HEK293 (cell line): ENCODE results near the gene TMEM187.
A peak's percentile ranks its signal among the peaks of the same experiment; 100 is the strongest.

ENCODE experiments used
- CTCF ChIA-PET: fragments of 350-600 bp; formaldehyde crosslinking; extraction: SDS; loops from one replicate; lab custom pipeline; 2021; ENCODE audit warnings: antibody characterized with exemption; lab: Yijun Ruan, JAX
- POLR2A ChIA-PET: fragments of 300-600 bp; formaldehyde crosslinking; extraction: SDS; loops from one replicate; lab custom pipeline; 2020; ENCODE audit warnings: antibody characterized with exemption, inconsistent platforms; lab: Yijun Ruan, JAX
- H3K27ac ChIP-seq: fragments of 200-500 bp; sonication (Bioruptor generic); 2 replicates; pipeline ENCODE4 v1.5.1; 2014; ENCODE audit warnings: low read depth, low read length, control low read depth, inconsistent platforms; ENCODE audit errors: extremely low read depth
- H3K36me3 ChIP-seq, 2 experiments: fragments of 200-500 bp in 1 of 2; sonication (Bioruptor generic) in 1 of 2; 1 replicate in 1 of 2; 2 replicates in 1 of 2; pipeline ENCODE4 v1.5.1; 2014 to 2017; ENCODE audit warnings: inconsistent platforms in 2 of 2, low read length in 2 of 2; ENCODE audit not compliant: control insufficient read depth in 2 of 2, insufficient read depth in 1 of 2
- H3K4me1 ChIP-seq: fragments of 200-500 bp; sonication (Bioruptor generic); 2 replicates; pipeline ENCODE4 v1.5.1; 2014; ENCODE audit warnings: mild to moderate bottlenecking, low read length, inconsistent platforms; ENCODE audit not compliant: control insufficient read depth, insufficient read depth
- H3K4me3 ChIP-seq: 2 replicates; pipeline ENCODE4 v1.5.1; 2011; ENCODE audit warnings: low read depth, mild to moderate bottlenecking, control low read depth, low read length, moderate library complexity
- H3K9me3 ChIP-seq: fragments of 200-500 bp; sonication (Bioruptor generic); 2 replicates; pipeline ENCODE4 v1.5.1; 2014; ENCODE audit warnings: low read depth, low read length, inconsistent platforms; ENCODE audit not compliant: control insufficient read depth, insufficient read depth
- EGR2 ChIP-seq: fragments of 450-650 bp; formaldehyde crosslinking; IDR thresholded peaks from 2 replicates; pipeline ENCODE4 v1.5.1; 2016; ENCODE audit warnings: low read depth, missing biosample characterization, missing genetic modification characterization
- GLIS1 ChIP-seq: fragments of 450-650 bp; formaldehyde crosslinking; IDR thresholded peaks from 2 replicates; pipeline ENCODE4 v1.5.1; 2016; ENCODE audit warnings: missing biosample characterization, missing genetic modification characterization
- GLIS2 ChIP-seq: fragments of 450-650 bp; formaldehyde crosslinking; IDR thresholded peaks from 2 replicates; pipeline ENCODE4 v1.5.1; 2016; ENCODE audit warnings: missing biosample characterization, missing genetic modification characterization
- MYNN ChIP-seq: fragments of 450-650 bp; formaldehyde crosslinking; IDR thresholded peaks from 2 replicates; pipeline ENCODE4 v1.5.1; 2016; ENCODE audit warnings: missing biosample characterization, missing genetic modification characterization, borderline replicate concordance
- PRDM1 ChIP-seq: fragments of 450-650 bp; formaldehyde crosslinking; IDR thresholded peaks from 2 replicates; pipeline ENCODE4; 2016; ENCODE audit warnings: missing biosample characterization, missing genetic modification characterization
- ZBTB17 ChIP-seq: fragments of 450-650 bp; formaldehyde crosslinking; IDR thresholded peaks from 2 replicates; pipeline ENCODE4 v1.5.1; 2016; ENCODE audit warnings: missing biosample characterization, missing genetic modification characterization
- ZFP41 ChIP-seq: fragments of 450-650 bp; formaldehyde crosslinking; IDR thresholded peaks from 2 replicates; pipeline ENCODE4 v1.5.1; 2016; ENCODE audit warnings: missing biosample characterization, missing genetic modification characterization, borderline replicate concordance
- ZIC2 ChIP-seq: fragments of 450-650 bp; formaldehyde crosslinking; IDR thresholded peaks from 2 replicates; pipeline ENCODE4 v1.5.1; 2016; ENCODE audit warnings: missing biosample characterization, missing genetic modification characterization
- ZNF174 ChIP-seq: fragments of 450-650 bp; formaldehyde crosslinking; IDR thresholded peaks from 2 replicates; pipeline ENCODE4 v1.5.0; 2017; ENCODE audit warnings: missing biosample characterization, mild to moderate bottlenecking, missing genetic modification characterization
- ZNF18 ChIP-seq: fragments of 450-650 bp; formaldehyde crosslinking; IDR thresholded peaks from 2 replicates; pipeline ENCODE4 v1.5.1; 2016; ENCODE audit warnings: missing biosample characterization, missing genetic modification characterization
- ZNF239 ChIP-seq: fragments of 450-650 bp; formaldehyde crosslinking; IDR thresholded peaks from 2 replicates; pipeline ENCODE4 v1.5.1; 2016; ENCODE audit warnings: missing biosample characterization, missing genetic modification characterization
- ZNF26 ChIP-seq: fragments of 450-650 bp; formaldehyde crosslinking; IDR thresholded peaks from 2 replicates; pipeline ENCODE4 v1.5.1; 2016; ENCODE audit warnings: missing biosample characterization, missing genetic modification characterization
- ZNF280D ChIP-seq: fragments of 450-650 bp; formaldehyde crosslinking; IDR thresholded peaks from 2 replicates; pipeline ENCODE4 v1.5.1; 2016; ENCODE audit warnings: missing biosample characterization, missing genetic modification characterization
- ZNF518A ChIP-seq: fragments of 450-650 bp; formaldehyde crosslinking; conservative IDR thresholded peaks from 2 replicates; pipeline ENCODE4 v1.5.1; 2016; ENCODE audit warnings: low read depth, missing biosample characterization, missing genetic modification characterization
- ZNF548 ChIP-seq: fragments of 450-650 bp; formaldehyde crosslinking; IDR thresholded peaks from 2 replicates; pipeline ENCODE4 v1.5.1; 2016; ENCODE audit warnings: missing biosample characterization, missing genetic modification characterization
- ZSCAN5A ChIP-seq: fragments of 450-650 bp; formaldehyde crosslinking; IDR thresholded peaks from 2 replicates; pipeline ENCODE4 v1.5.1; 2016; ENCODE audit warnings: missing biosample characterization, missing genetic modification characterization

TMEM187 gene

GRCh38 chrX:153950127-153950526 is 22.4 kb upstream of the TMEM187 start (continued):
- peak; percentile 52; the same call in 1 of the 2 replicates for TF ChIP-seq EGR2 (tag by site-specific recombination)

GRCh38 chrX:153951683-153952372 is 20.7 kb upstream of the TMEM187 start:
- no peak overlapping the region for H3K4me3 ChIP-seq
- H3K36me3 ChIP-seq = peaks cover 26 to 92% of the 10 kb centered on the region in 2 experiments
- POLR2A ChIA-PET = interaction anchor here (0.6 to 5.2 kb wide), 2 partner anchors 12 to 20 kb away, joined by 3 to 24 read pairs; partner anchors contain the start of genes HCFC1 and TMEM187
- no peaks in the 10 kb centered on the region for H3K9me3 ChIP-seq
- H3K4me1 ChIP-seq = no peaks in the 10 kb centered on the region; the same call in 1 of the 2 replicates
- CTCF ChIA-PET = interaction anchor here (0.6 to 10.9 kb wide), 11 partner anchors 10 to 955 kb away, joined by 3 to 267 read pairs (median 3); partner anchors contain the start of genes ARHGAP4 and NAA10
- no peak overlapping the region for H3K27ac ChIP-seq
- TF ChIP-seq ZNF280D (tag by site-specific recombination) = no peak
- TF ChIP-seq ZIC2 = peak; percentile 80
- peak; percentile 13; the same call in 1 of the 2 replicates for TF ChIP-seq GLIS2
- no peak for TF ChIP-seq ZNF239 (tag by site-specific recombination)
- TF ChIP-seq ZFP41 (tag by site-specific recombination) = no peak
- TF ChIP-seq ZNF26 = no peak
- TF ChIP-seq MYNN (tag by site-specific recombination) = no peak
- no peak for TF ChIP-seq ZNF18
- TF ChIP-seq ZNF174 (tag by site-specific recombination) = no peak
- no peak for TF ChIP-seq GLIS1 (tag by site-specific recombination)
- TF ChIP-seq ZNF548 = no peak
- TF ChIP-seq PRDM1 (tag by site-specific recombination) = no peak
- TF ChIP-seq ZBTB17 (tag by site-specific recombination) = no peak
- no peak for TF ChIP-seq ZSCAN5A (tag by site-specific recombination)
- TF ChIP-seq ZNF518A (tag by site-specific recombination) = no peak
